ENCODE results near the gene RANBP1.

The RANBP1 gene

GRCh38 chr22:20080776-20081654 lies 34.9 kb upstream of the RANBP1 start:
- peaks cover 8 to 28% of the 10 kb centered on the region in 2 donors for H3K4me1 ChIP-seq (ENCODE audit: control insufficient read depth in 2 of 2, insufficient read depth in 2 of 2, low read length in 2 of 2)
- H3K36me3 ChIP-seq (ENCODE audit: control insufficient read depth in 2 of 2, insufficient read depth in 2 of 2, low read length in 2 of 2) = peaks cover 4 to 7% of the 10 kb centered on the region in 2 donors
- no peaks in the 10 kb centered on the region for H3K27me3 ChIP-seq (ENCODE audit: control insufficient read depth in 2 of 2, insufficient read depth in 2 of 2, low read length in 2 of 2)
- H3K9ac ChIP-seq (ENCODE audit: low read depth in 1 of 2, low read length in 2 of 2) = peak overlapping the region; percentile 78 to 82
- H3K4me3 ChIP-seq (ENCODE audit: low read length in 2 of 2) = peak overlapping the region; percentile 77 to 96
- H3K27ac ChIP-seq (ENCODE audit: low read depth in 2 of 2, low read length in 2 of 2) = peak overlapping the region; percentile 79 to 88
- no peaks in the 10 kb centered on the region for H3K9me3 ChIP-seq (ENCODE audit: control insufficient read depth in 2 of 2, low read length in 2 of 2)

DNA sequence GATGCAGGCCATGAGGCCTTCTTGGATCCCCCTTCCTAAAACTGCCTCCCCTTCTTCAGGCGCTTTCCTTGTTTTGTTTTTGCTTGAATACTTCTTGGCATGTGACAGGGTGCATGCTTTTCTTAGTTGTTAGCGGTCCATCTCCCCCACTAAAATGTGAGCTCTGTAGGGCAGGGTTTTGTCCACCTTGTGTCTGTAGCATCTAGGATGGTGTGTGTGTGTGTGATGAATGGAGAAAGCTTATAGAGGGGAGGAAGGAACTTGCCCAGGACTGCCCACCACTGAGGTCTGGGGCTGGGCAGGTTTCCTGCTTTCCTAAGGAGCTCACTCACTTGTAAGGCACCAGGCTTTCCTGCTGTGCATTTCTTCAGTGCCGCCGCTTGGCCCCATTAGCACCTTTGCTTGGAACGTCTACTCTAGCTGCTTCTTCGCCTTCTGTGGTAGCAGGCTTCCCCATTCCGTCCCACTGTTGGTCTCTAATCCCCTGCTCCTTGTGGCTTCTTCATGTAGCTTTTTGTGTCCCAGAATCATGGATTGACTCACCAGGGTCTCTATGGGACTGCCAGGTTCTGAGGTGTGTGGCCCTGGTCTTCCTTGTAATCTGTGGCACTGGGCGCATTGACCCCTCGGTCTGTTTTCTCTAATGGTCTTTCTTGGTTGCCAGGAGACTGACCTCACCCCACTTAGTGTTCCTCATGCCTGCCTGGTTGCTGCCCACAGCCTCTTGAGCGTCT lies 32.6 kb upstream of the RANBP1 start:
- no peaks in the 10 kb centered on the region for H3K27me3 ChIP-seq (ENCODE audit: control insufficient read depth in 2 of 2, insufficient read depth in 2 of 2, low read length in 2 of 2)
- H3K36me3 ChIP-seq (ENCODE audit: control insufficient read depth in 2 of 2, insufficient read depth in 2 of 2, low read length in 2 of 2) = peaks cover 28 to 30% of the 10 kb centered on the region in 2 donors
- H3K9me3 ChIP-seq (ENCODE audit: control insufficient read depth in 2 of 2, low read length in 2 of 2) = no peaks in the 10 kb centered on the region
- H3K9ac ChIP-seq (ENCODE audit: low read depth in 1 of 2, low read length in 2 of 2) = no peak overlapping the region
- H3K27ac ChIP-seq (ENCODE audit: low read depth in 2 of 2, low read length in 2 of 2) = no peak overlapping the region
- H3K4me1 ChIP-seq (ENCODE audit: control insufficient read depth in 2 of 2, insufficient read depth in 2 of 2, low read length in 2 of 2) = peaks cover 8 to 28% of the 10 kb centered on the region in 2 donors
- H3K4me3 ChIP-seq (ENCODE audit: low read length in 2 of 2) = no peak overlapping the region

DNA sequence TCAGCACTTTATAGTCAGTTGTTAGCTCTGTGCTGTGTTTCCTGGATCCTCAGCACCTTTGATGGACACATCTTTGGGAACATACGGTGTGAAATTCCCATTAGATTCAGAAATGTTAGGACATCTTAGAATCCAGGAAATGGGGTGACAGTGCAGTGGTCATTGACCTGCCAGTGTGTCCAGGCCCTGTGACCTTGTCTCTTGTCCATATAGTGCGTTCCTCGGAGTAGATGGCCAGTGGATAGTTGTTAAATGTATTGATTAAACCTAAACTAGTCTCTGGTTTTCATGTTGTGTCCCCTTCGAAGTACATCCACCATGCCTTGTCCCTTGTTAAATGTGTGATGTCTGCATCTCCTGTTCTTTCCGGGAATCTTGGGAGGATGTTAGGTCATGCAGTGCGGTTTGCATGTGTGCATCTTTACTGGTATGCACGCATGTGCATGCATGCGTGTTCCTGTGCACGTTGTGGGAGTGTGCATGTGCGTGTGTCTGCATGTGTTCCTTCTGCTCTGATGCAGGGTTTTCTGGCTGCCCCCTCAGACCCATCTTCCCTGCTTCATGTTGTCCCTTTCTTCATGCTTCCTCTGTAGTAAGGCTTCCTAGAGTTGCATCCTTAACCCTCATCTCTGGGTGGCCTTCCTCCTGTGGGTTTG lies 31.9 kb upstream of the RANBP1 start:
- H3K9me3 ChIP-seq (ENCODE audit: control insufficient read depth in 2 of 2, low read length in 2 of 2) = no peaks in the 10 kb centered on the region
- no peak overlapping the region for H3K9ac ChIP-seq (ENCODE audit: low read depth in 1 of 2, low read length in 2 of 2)
- H3K27me3 ChIP-seq (ENCODE audit: control insufficient read depth in 2 of 2, insufficient read depth in 2 of 2, low read length in 2 of 2) = no peaks in the 10 kb centered on the region
- H3K4me1 ChIP-seq (ENCODE audit: control insufficient read depth in 2 of 2, insufficient read depth in 2 of 2, low read length in 2 of 2) = peaks cover 8 to 28% of the 10 kb centered on the region in 2 donors
- no peak overlapping the region for H3K27ac ChIP-seq (ENCODE audit: low read depth in 2 of 2, low read length in 2 of 2)
- peaks cover 33 to 37% of the 10 kb centered on the region in 2 donors for H3K36me3 ChIP-seq (ENCODE audit: control insufficient read depth in 2 of 2, insufficient read depth in 2 of 2, low read length in 2 of 2)
- no peak overlapping the region for H3K4me3 ChIP-seq (ENCODE audit: low read length in 2 of 2)

DNA sequence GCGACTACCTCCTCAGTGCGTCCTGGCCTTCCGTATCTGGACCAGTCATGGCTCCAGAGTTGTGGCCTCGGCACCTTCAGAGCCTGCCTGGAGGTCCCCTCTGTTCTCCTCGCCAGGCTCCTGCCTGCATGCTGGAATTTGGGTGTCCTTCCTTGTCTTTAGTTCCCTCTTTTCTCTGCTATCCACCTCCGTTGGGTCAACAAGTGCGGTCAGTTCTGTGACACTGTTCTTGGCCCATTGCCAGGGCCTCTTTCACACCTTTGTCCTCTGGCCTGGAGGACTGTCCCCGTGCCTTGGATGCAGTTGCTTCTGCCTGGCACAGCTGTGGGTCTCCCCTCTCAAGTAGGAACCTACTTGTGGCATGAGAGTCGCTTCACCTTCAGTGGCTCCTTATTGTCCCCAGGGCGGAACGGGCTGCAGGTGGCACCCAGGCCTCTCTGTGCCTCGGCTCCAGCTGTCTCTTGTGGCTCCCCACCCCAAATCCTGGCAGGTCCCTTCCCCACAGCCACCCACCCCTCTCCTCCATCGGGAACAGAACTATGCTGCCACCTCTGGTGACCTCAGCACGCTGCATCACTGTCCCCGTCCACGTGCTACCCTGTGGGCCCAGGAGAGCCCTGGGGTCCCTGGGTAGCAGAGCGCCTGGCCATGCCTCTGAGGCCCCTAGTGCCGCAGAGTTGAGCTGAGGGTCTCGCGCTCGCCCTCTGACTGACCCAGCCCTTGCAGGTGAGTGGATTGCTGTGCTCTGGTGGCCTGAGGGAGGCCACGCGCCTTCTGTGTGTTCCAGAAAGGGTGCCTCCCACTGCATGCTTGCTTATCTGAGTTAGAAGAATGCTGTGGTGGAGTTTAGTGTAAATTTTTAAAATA lies 31.1 kb upstream of the RANBP1 start:
- Histone ChIP-seq H3K36me3 (ENCODE audit: control insufficient read depth in 2 of 2, insufficient read depth in 2 of 2, low read length in 2 of 2) (peaks cover 40 to 44% of the 10 kb centered on the region in 2 donors), H3K27ac (ENCODE audit: low read depth in 2 of 2, low read length in 2 of 2) (no peak overlapping the region), H3K9ac (ENCODE audit: low read depth in 1 of 2, low read length in 2 of 2) (no peak overlapping the region)

DNA sequence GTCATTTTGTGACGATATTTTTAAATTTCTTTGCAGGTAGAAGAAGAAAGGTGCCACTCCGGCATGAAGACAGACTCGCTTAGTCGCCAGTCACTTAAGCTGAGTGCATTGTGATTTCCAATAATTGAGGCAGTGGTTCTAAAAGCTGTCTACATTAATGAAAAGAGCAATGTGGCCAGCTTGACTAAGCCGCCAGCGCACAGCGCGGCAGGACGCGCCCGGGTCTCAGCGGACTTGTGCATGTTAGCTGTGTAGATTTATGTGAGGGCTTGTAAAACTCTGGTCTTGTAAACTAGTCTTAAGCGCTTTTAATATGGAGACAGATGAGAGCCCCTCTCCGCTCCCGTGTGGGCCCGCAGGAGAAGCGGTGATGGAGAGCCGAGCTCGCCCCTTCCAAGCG lies 30.3 kb upstream of the RANBP1 start:
- Histone ChIP-seq H3K36me3 (ENCODE audit: control insufficient read depth in 2 of 2, insufficient read depth in 2 of 2, low read length in 2 of 2) (peaks cover 49 to 53% of the 10 kb centered on the region in 2 donors), H3K9me3 (ENCODE audit: control insufficient read depth in 2 of 2, low read length in 2 of 2) (no peaks in the 10 kb centered on the region), H3K27ac (ENCODE audit: low read depth in 2 of 2, low read length in 2 of 2) (no peak overlapping the region), H3K9ac (ENCODE audit: low read depth in 1 of 2, low read length in 2 of 2) (no peak overlapping the region), H3K4me1 (ENCODE audit: control insufficient read depth in 2 of 2, insufficient read depth in 2 of 2, low read length in 2 of 2) (peaks cover 8 to 28% of the 10 kb centered on the region in 2 donors), H3K27me3 (ENCODE audit: control insufficient read depth in 2 of 2, insufficient read depth in 2 of 2, low read length in 2 of 2) (no peaks in the 10 kb centered on the region), H3K4me3 (ENCODE audit: low read length in 2 of 2) (no peak overlapping the region)

More for the DNA sequence above, 31.1 kb upstream of the RANBP1 start:
- Histone ChIP-seq H3K9me3 (ENCODE audit: control insufficient read depth in 2 of 2, low read length in 2 of 2) (no peaks in the 10 kb centered on the region), H3K27me3 (ENCODE audit: control insufficient read depth in 2 of 2, insufficient read depth in 2 of 2, low read length in 2 of 2) (no peaks in the 10 kb centered on the region), H3K4me3 (ENCODE audit: low read length in 2 of 2) (no peak overlapping the region), H3K4me1 (ENCODE audit: control insufficient read depth in 2 of 2, insufficient read depth in 2 of 2, low read length in 2 of 2) (peaks cover 8 to 28% of the 10 kb centered on the region in 2 donors)

DNA sequence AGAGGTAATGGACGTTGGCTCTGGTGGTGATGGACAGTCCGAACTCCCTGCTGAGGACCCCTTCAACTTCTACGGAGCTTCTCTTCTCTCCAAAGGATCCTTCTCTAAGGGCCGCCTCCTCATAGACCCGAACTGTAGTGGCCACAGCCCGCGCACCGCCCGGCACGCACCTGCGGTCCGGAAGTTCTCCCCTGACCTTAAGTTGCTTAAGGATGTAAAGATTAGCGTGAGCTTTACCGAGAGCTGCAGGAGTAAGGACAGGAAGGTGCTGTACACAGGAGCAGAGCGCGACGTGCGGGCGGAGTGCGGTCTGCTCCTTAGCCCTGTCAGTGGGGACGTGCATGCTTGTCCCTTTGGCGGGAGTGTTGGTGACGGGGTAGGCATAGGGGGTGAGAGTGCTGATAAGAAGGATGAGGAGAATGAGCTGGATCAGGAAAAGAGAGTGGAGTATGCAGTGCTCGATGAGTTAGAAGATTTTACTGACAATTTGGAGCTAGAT lies 29.8 kb upstream of the RANBP1 start:
- peaks cover 52 to 58% of the 10 kb centered on the region in 2 donors for H3K36me3 ChIP-seq (ENCODE audit: control insufficient read depth in 2 of 2, insufficient read depth in 2 of 2, low read length in 2 of 2)
- H3K27ac ChIP-seq (ENCODE audit: low read depth in 2 of 2, low read length in 2 of 2) = no peak overlapping the region
- H3K4me1 ChIP-seq (ENCODE audit: control insufficient read depth in 2 of 2, insufficient read depth in 2 of 2, low read length in 2 of 2) = peaks cover 3 to 23% of the 10 kb centered on the region in 2 donors
- H3K27me3 ChIP-seq (ENCODE audit: control insufficient read depth in 2 of 2, insufficient read depth in 2 of 2, low read length in 2 of 2) = no peaks in the 10 kb centered on the region
- H3K9me3 ChIP-seq (ENCODE audit: control insufficient read depth in 2 of 2, low read length in 2 of 2) = no peaks in the 10 kb centered on the region
- H3K9ac ChIP-seq (ENCODE audit: low read depth in 1 of 2, low read length in 2 of 2) = no peak overlapping the region
- H3K4me3 ChIP-seq (ENCODE audit: low read length in 2 of 2) = no peak overlapping the region

DNA sequence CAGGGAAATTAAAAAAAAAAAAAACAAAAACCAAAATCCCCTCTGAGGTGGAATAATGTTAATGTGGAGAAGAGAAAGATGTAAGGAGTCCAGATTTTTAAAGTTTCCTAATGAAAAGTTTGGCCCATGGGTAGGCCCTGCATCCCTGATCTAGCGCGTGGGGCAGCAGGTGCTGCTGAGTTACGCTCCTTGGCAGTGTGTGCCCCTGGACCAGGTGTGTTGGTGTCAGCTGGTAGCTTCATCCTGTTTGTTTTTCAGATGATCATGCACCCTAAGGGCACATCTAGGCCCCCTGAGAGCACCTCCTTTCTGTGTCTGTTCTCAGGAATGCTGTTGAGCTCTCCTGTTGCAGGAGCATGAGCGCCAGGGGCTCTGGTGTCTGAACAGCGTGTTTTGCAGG lies 29.1 kb upstream of the RANBP1 start:
- H3K27ac ChIP-seq (ENCODE audit: low read depth in 2 of 2, low read length in 2 of 2) = no peak overlapping the region
- H3K36me3 ChIP-seq (ENCODE audit: control insufficient read depth in 2 of 2, insufficient read depth in 2 of 2, low read length in 2 of 2) = peaks cover 59 to 64% of the 10 kb centered on the region in 2 donors
- no peaks in the 10 kb centered on the region for H3K27me3 ChIP-seq (ENCODE audit: control insufficient read depth in 2 of 2, insufficient read depth in 2 of 2, low read length in 2 of 2)
- no peaks in the 10 kb centered on the region for H3K9me3 ChIP-seq (ENCODE audit: control insufficient read depth in 2 of 2, low read length in 2 of 2)
- H3K4me3 ChIP-seq (ENCODE audit: low read length in 2 of 2) = no peak overlapping the region
- no peak overlapping the region for H3K9ac ChIP-seq (ENCODE audit: low read depth in 1 of 2, low read length in 2 of 2)
- peaks cover 0 to 17% of the 10 kb centered on the region in 2 donors for H3K4me1 ChIP-seq (ENCODE audit: control insufficient read depth in 2 of 2, insufficient read depth in 2 of 2, low read length in 2 of 2)

GRCh38 chr22:20087319-20088262 lies 28.3 kb upstream of the RANBP1 start:
- no peaks in the 10 kb centered on the region for H3K9me3 ChIP-seq (ENCODE audit: control insufficient read depth in 2 of 2, low read length in 2 of 2)
- no peak overlapping the region for H3K27ac ChIP-seq (ENCODE audit: low read depth in 2 of 2, low read length in 2 of 2)
- peaks cover 67 to 72% of the 10 kb centered on the region in 2 donors for H3K36me3 ChIP-seq (ENCODE audit: control insufficient read depth in 2 of 2, insufficient read depth in 2 of 2, low read length in 2 of 2)
- no peak overlapping the region for H3K9ac ChIP-seq (ENCODE audit: low read depth in 1 of 2, low read length in 2 of 2)
- no peak overlapping the region for H3K4me3 ChIP-seq (ENCODE audit: low read length in 2 of 2)
- no peaks in the 10 kb centered on the region for H3K27me3 ChIP-seq (ENCODE audit: control insufficient read depth in 2 of 2, insufficient read depth in 2 of 2, low read length in 2 of 2)
- H3K4me1 ChIP-seq (ENCODE audit: control insufficient read depth in 2 of 2, insufficient read depth in 2 of 2, low read length in 2 of 2) = peaks cover 0 to 14% of the 10 kb centered on the region in 2 donors
